Neural cell (in vitro differentiated cells): ENCODE results near the gene RPS16. TPM values are rescaled to one million over a fixed set of nuclear protein-coding genes. Genes with fewer than 3 reads are reported as not detected.
A peak's percentile ranks its signal among the peaks of the same experiment; 100 is the strongest.

Source experiments
- H2AFZ ChIP-seq: fragments of 200-600, 300-800 bp; sonication (generic), shearing (Covaris generic); 2 replicates; pipeline ENCODE4 v1.6.0; 2014; ENCODE audit warnings: low read depth, mild to moderate bottlenecking, antibody characterized with exemption, low read length, moderate library complexity
- H3F3A ChIP-seq: fragments of 200-600 bp; shearing (Covaris generic); 2 replicates; pipeline ENCODE4 v1.6.1; 2016; ENCODE audit warnings: mild to moderate bottlenecking, moderate library complexity, mixed read lengths, antibody characterized with exemption, low read length; ENCODE audit not compliant: insufficient read depth, poor library complexity, severe bottlenecking
- H3K27ac ChIP-seq: fragments of 200-600, 300-800 bp; sonication (generic), shearing (Covaris generic); 2 replicates; pipeline ENCODE4 v1.5.1; 2014; ENCODE audit warnings: mild to moderate bottlenecking, low read length, moderate library complexity
- H3K27me3 ChIP-seq: fragments of 300-800, 200-600 bp; sonication (generic), shearing (Covaris generic); 2 replicates; pipeline ENCODE4 v1.6.0; 2014; ENCODE audit warnings: mild to moderate bottlenecking, low read depth, low read length, moderate library complexity; ENCODE audit not compliant: insufficient read depth
- H3K36me3 ChIP-seq: fragments of 300-800, 200-600 bp; sonication (generic), shearing (Covaris generic); 2 replicates; pipeline ENCODE4 v1.5.1; 2014; ENCODE audit warnings: mild to moderate bottlenecking, antibody characterized with exemption, low read length, moderate library complexity; ENCODE audit not compliant: insufficient read depth
- H3K4me2 ChIP-seq: fragments of 300-800, 200-600 bp; sonication (generic), shearing (Covaris generic); 2 replicates; pipeline ENCODE4 v1.6.0; 2014; ENCODE audit warnings: mild to moderate bottlenecking, low read length
- H3K4me3 ChIP-seq: fragments of 300-800, 200-600 bp; sonication (generic), shearing (Covaris generic); 2 replicates; pipeline ENCODE4 v1.5.1; 2014; ENCODE audit warnings: mild to moderate bottlenecking, low read length, moderate library complexity
- H3K79me2 ChIP-seq: fragments of 200-600 bp; shearing (Covaris generic); replicated peaks from 2 replicates; pipeline ENCODE4 v1.6.0; 2014; ENCODE audit warnings: mild to moderate bottlenecking, low read length, moderate library complexity; ENCODE audit not compliant: insufficient read depth
- H3K9ac ChIP-seq: fragments of 300-800, 200-600 bp; sonication (generic), shearing (Covaris generic); 2 replicates; pipeline ENCODE4 v1.6.1; 2016; ENCODE audit warnings: mild to moderate bottlenecking, low read length, mixed read lengths
- H3K9me2 ChIP-seq: fragments of 200-600 bp; shearing (Covaris generic); 2 replicates; pipeline ENCODE4 v1.6.1; 2016; ENCODE audit warnings: mild to moderate bottlenecking, low read length, mixed read lengths; ENCODE audit not compliant: insufficient read depth
- H3K9me3 ChIP-seq: fragments of 200-600, 300-800 bp; sonication (generic), shearing (Covaris generic); 2 replicates; pipeline ENCODE4 v1.6.1; 2016; ENCODE audit warnings: mild to moderate bottlenecking, mixed run types, low read length, moderate library complexity, mixed read lengths
- H4K20me1 ChIP-seq: fragments of 200-600 bp; shearing (Covaris generic); 2 replicates; pipeline ENCODE4 v1.6.1; 2016; ENCODE audit warnings: mild to moderate bottlenecking, mixed run types; ENCODE audit not compliant: insufficient read depth
- EP300 ChIP-seq: fragments of 450-650 bp; conservative IDR thresholded peaks from 2 replicates; pipeline ENCODE4 v1.6.1; 2014; ENCODE audit warnings: antibody characterized with exemption, mild to moderate bottlenecking, moderate library complexity; ENCODE audit not compliant: poor library complexity, severe bottlenecking
- EZH2 ChIP-seq: fragments of 200-600, 300-800 bp; shearing (Covaris generic), sonication (generic); IDR thresholded peaks from 2 replicates; pipeline ENCODE4 v1.6.1; 2014; ENCODE audit warnings: antibody characterized with exemption, low read length, borderline replicate concordance, mild to moderate bottlenecking; ENCODE audit not compliant: insufficient read depth, poor library complexity, severe bottlenecking
- MXI1 ChIP-seq: fragments of 450-650 bp; conservative IDR thresholded peaks from 2 replicates; pipeline ENCODE4 v1.6.1; 2014; ENCODE audit warnings: antibody characterized with exemption, mild to moderate bottlenecking; ENCODE audit not compliant: poor library complexity, severe bottlenecking
- POLR2AphosphoS5 ChIP-seq: IDR thresholded peaks from 2 replicates; pipeline ENCODE4 v1.6.1; 2012
- RAD21 ChIP-seq: fragments of 450-650 bp; conservative IDR thresholded peaks from 2 replicates; pipeline ENCODE4 v1.6.1; 2014; ENCODE audit warnings: antibody characterized with exemption, mild to moderate bottlenecking, moderate library complexity
- SMC3 ChIP-seq: fragments of 450-650 bp; conservative IDR thresholded peaks from 2 replicates; pipeline ENCODE4 v1.6.1; 2014; ENCODE audit warnings: antibody characterized with exemption, mild to moderate bottlenecking, moderate library complexity; ENCODE audit not compliant: poor library complexity
- TAF1 ChIP-seq: IDR thresholded peaks from 2 replicates; pipeline ENCODE4 v1.6.1; 2012; ENCODE audit warnings: low read depth
- polyA plus RNA-seq: library from polyadenylated mRNA; depleted of rRNA; stranded (reverse); fragments of >200 nt; gene quantifications from 2 replicates; pipeline ENCODE4 v1.2.3, GENCODE V29; 2014
- TF ChIP-seq, protein P1 (sequence below): IDR thresholded peaks from 2 replicates; pipeline ENCODE4 v1.6.1; 2012; ENCODE audit warnings: borderline replicate concordance
- TF ChIP-seq, protein P2 (sequence below): fragments of 450-650 bp; IDR thresholded peaks from 2 replicates; pipeline ENCODE4 v1.5.1; 2014; ENCODE audit warnings: antibody characterized with exemption, mild to moderate bottlenecking, moderate library complexity; ENCODE audit not compliant: poor library complexity, severe bottlenecking

RPS16 gene
- polyA plus RNA-seq, 1 donor from 2014 or later: 22.6 TPM

DNA sequence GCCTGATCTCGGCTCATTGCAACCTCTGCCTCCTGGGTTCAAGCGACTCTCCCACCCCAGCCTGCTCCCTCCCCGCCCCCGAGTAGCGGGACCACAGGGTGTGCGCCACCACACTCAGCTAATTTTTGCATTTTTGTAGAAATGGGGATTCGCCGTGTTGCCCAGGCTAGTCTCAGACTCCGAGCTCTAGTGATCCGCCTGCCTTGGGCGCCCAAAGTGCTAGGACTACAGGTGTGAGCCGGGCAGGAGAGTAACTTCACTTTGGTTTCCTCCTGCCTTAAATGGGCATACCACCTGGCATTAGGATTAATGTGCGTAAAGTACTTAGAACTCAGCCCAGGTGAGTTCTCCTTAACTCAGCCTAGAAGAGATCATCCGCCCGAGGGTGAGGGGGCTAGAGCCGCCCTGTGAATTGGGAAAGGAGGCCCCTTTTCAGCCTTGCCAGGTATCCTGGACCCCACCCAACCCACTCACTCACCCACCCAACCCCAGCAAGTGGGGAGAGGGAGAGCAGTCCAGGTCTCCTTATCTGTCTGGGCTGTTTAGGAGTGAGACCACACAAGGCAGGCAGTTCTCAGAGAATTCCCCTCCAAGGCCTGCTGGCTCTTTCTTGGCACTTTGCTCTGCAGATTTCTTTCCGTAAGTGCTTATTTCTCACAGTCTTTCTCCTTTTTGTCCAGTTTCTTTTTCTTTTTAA is 30.3 kb downstream of the RPS16 start:
- Histone ChIP-seq H3K27me3 (peaks cover 50% of the 10 kb centered on the region), H3F3A (no peaks in the 10 kb centered on the region), H3K4me2 (no peak overlapping the region), H3K9me2 (no peaks in the 10 kb centered on the region), H4K20me1 (no peaks in the 10 kb centered on the region), H3K9me3 (no peaks in the 10 kb centered on the region), H3K79me2 (no peaks in the 10 kb centered on the region), H3K36me3 (no peaks in the 10 kb centered on the region), H2AFZ (no peak overlapping the region), H3K9ac (no peak overlapping the region), H3K27ac (no peak overlapping the region), H3K4me3 (no peak overlapping the region)
- TF ChIP-seq SMC3: no peak
- no peak for TF ChIP-seq EZH2
- no peak for TF ChIP-seq RAD21
- TF ChIP-seq, protein P1, sequence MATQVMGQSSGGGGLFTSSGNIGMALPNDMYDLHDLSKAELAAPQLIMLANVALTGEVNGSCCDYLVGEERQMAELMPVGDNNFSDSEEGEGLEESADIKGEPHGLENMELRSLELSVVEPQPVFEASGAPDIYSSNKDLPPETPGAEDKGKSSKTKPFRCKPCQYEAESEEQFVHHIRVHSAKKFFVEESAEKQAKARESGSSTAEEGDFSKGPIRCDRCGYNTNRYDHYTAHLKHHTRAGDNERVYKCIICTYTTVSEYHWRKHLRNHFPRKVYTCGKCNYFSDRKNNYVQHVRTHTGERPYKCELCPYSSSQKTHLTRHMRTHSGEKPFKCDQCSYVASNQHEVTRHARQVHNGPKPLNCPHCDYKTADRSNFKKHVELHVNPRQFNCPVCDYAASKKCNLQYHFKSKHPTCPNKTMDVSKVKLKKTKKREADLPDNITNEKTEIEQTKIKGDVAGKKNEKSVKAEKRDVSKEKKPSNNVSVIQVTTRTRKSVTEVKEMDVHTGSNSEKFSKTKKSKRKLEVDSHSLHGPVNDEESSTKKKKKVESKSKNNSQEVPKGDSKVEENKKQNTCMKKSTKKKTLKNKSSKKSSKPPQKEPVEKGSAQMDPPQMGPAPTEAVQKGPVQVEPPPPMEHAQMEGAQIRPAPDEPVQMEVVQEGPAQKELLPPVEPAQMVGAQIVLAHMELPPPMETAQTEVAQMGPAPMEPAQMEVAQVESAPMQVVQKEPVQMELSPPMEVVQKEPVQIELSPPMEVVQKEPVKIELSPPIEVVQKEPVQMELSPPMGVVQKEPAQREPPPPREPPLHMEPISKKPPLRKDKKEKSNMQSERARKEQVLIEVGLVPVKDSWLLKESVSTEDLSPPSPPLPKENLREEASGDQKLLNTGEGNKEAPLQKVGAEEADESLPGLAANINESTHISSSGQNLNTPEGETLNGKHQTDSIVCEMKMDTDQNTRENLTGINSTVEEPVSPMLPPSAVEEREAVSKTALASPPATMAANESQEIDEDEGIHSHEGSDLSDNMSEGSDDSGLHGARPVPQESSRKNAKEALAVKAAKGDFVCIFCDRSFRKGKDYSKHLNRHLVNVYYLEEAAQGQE: no peak
- TF ChIP-seq TAF1: no peak
- TF ChIP-seq, protein P2, sequence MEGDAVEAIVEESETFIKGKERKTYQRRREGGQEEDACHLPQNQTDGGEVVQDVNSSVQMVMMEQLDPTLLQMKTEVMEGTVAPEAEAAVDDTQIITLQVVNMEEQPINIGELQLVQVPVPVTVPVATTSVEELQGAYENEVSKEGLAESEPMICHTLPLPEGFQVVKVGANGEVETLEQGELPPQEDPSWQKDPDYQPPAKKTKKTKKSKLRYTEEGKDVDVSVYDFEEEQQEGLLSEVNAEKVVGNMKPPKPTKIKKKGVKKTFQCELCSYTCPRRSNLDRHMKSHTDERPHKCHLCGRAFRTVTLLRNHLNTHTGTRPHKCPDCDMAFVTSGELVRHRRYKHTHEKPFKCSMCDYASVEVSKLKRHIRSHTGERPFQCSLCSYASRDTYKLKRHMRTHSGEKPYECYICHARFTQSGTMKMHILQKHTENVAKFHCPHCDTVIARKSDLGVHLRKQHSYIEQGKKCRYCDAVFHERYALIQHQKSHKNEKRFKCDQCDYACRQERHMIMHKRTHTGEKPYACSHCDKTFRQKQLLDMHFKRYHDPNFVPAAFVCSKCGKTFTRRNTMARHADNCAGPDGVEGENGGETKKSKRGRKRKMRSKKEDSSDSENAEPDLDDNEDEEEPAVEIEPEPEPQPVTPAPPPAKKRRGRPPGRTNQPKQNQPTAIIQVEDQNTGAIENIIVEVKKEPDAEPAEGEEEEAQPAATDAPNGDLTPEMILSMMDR: no peak
- TF ChIP-seq POLR2AphosphoS5: no peak
- TF ChIP-seq MXI1: no peak
- TF ChIP-seq EP300: no peak

DNA sequence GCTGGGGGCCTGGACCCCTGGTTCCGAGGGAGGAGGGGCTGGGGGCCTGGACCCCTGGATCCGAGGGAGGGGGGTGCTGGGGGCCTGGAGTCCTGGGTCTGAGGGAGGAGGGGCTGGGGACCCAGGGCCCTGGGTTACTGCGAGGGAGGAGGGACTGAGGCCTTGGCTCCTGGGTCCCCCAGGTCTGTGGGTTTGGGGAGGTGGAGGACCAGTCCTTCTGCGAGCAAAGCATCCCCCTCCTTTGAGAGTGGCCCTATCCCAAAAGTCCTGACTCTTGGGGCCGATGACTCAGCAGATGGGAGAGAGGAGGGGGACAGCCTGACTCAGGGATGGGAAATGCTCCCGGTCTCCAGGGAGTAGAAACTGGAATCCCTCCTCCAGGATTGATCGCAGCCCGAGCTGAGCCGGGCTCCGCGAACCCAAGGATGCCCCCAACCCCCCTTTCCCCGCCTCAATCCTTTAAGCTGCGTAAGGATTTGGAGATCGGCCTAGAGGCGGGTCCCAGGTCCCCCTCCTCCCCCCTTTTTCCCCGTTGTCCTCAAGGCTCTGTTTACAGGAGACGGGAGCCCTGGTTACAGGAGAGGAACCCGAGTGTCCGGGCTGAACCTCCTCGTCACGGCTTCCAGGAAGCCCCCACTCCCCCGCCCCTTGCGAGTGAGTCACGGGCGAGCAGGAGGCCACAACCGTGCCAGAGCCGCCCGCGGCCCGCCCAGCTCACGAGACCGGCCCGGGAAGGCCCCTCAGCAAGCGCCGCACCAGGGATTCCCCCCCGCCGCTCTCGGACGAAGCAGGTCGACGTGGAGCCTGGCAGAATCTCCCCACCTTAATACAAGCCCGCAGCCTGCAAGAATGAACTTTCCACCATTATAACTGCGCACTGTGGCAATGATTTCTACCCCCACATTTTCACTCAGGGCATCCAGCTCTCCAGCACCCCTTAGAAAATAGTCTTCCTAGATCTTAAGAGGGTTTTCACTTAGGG is 32.1 kb downstream of the RPS16 start:
- no peak for TF ChIP-seq RAD21
- TF ChIP-seq, protein P2: no peak
- no peak for TF ChIP-seq TAF1
- TF ChIP-seq SMC3: no peak
- TF ChIP-seq, protein P1: no peak
- H2AFZ ChIP-seq: no peak overlapping the region

More for the DNA sequence above, 32.1 kb downstream of the RPS16 start:
- H3K9me2 ChIP-seq: no peaks in the 10 kb centered on the region
- H3K27ac ChIP-seq: no peak overlapping the region
- no peaks in the 10 kb centered on the region for H3K9me3 ChIP-seq
- no peaks in the 10 kb centered on the region for H3K36me3 ChIP-seq
- no peaks in the 10 kb centered on the region for H3F3A ChIP-seq
- H3K9ac ChIP-seq: peak overlapping the region; percentile 39
- H3K4me2 ChIP-seq: no peak overlapping the region
- H3K4me3 ChIP-seq: peak overlapping the region; percentile 2
- H4K20me1 ChIP-seq: no peaks in the 10 kb centered on the region
- peaks cover 32% of the 10 kb centered on the region for H3K27me3 ChIP-seq
- no peaks in the 10 kb centered on the region for H3K79me2 ChIP-seq
